T-cell (primary cell): Measurements from ENCODE around the gene RIMKLB. TPM values are rescaled to one million over a fixed set of nuclear protein-coding genes. Genes with fewer than 3 reads are reported as not detected.
A peak's percentile ranks its signal among the peaks of the same experiment; 100 is the strongest.

Experiments used
- ATAC-seq, 4 experiments: fragments of 200-7000 bp in 3 of 4; fragments of 150-1000 bp in 1 of 4; cut with Tn5 transposase; replicated peaks in 1 of 4; 1 replicate in 3 of 4; 2 replicates in 1 of 4; pipeline ENCODE4 v1.10.0; 2021; ENCODE audit warnings: moderate library complexity in 3 of 4, mild to moderate bottlenecking in 2 of 4, moderate number of reproducible peaks in 1 of 4
- CTCF ChIA-PET, 2 donors: fragments of 300-600 bp; sonication (Branson Sonifier 250); formaldehyde crosslinking; loops; one replicate each; lab custom pipeline; 2022; ENCODE audit warnings: antibody characterized with exemption in 2 of 2; lab: Charles Lee
- POLR2A ChIA-PET, 2 donors: fragments of 300-600 bp; sonication (Branson Sonifier 250); formaldehyde crosslinking; loops; one replicate each; lab custom pipeline; 2022; ENCODE audit warnings: antibody characterized with exemption in 2 of 2; lab: Charles Lee
- DNase-seq, 35 experiments: peaks; one replicate each; pipeline versions ENCODE4 v3.0.0 to v3.0.0-alpha.2; 2013 to 2023
- H3K27ac ChIP-seq: one replicate; pipeline ENCODE4 v1.5.1; 2013; ENCODE audit warnings: low read length
- H3K27me3 ChIP-seq, 2 experiments: replicated peaks in 1 of 2; 1 replicate in 1 of 2; 2 replicates in 1 of 2; pipeline versions ENCODE4 v1.6.1 to v1.7.0; 2013; ENCODE audit warnings: low read length in 1 of 2, mixed read lengths in 1 of 2; ENCODE audit not compliant: control insufficient read depth in 2 of 2, insufficient read depth in 2 of 2; ENCODE audit errors: extremely low read depth in 1 of 2
- H3K36me3 ChIP-seq, 2 donors: 1 replicate in 1 of 2; 2 replicates in 1 of 2; pipeline versions ENCODE4 v1.6.1 to v1.7.0; 2013; ENCODE audit warnings: low read length in 1 of 2; ENCODE audit not compliant: control insufficient read depth in 2 of 2, insufficient read depth in 1 of 2; ENCODE audit errors: extremely low read depth in 1 of 2
- H3K4me1 ChIP-seq, 2 experiments: 1 replicate in 1 of 2; 2 replicates in 1 of 2; pipeline versions ENCODE4 v1.6.1 to v1.7.0; 2013; ENCODE audit warnings: low read length in 2 of 2, mixed read lengths in 1 of 2; ENCODE audit not compliant: insufficient read depth in 2 of 2, control insufficient read depth in 1 of 2; ENCODE audit errors: extremely low read depth in 1 of 2
- H3K4me3 ChIP-seq, 2 donors: 1 replicate in 1 of 2; 2 replicates in 1 of 2; pipeline versions ENCODE4 v1.5.1 to v1.7.0; 2013; ENCODE audit warnings: mild to moderate bottlenecking in 2 of 2, low read length in 1 of 2, moderate library complexity in 1 of 2; ENCODE audit not compliant: control insufficient read depth in 1 of 2; ENCODE audit errors: extremely low read depth in 1 of 2
- H3K9me3 ChIP-seq: 2 replicates; pipeline ENCODE4 v1.7.0; 2013
- H3K27ac Mint-ChIP-seq, 2 donors: one replicate each; pipeline ENCODE4 v1.8.0; 2020 to 2021; ENCODE audit warnings: mild to moderate bottlenecking in 2 of 2, mixed read lengths in 2 of 2
- H3K27me3 Mint-ChIP-seq, 2 donors: one replicate each; pipeline ENCODE4 v1.8.0; 2021 to 2022; ENCODE audit warnings: mixed read lengths in 2 of 2
- H3K36me3 Mint-ChIP-seq: one replicate; pipeline ENCODE4 v1.8.0; 2021; ENCODE audit warnings: mixed read lengths
- H3K4me1 Mint-ChIP-seq, 3 donors: one replicate each; pipeline ENCODE4 v1.8.0; 2020 to 2022; ENCODE audit warnings: mixed read lengths in 3 of 3, mild to moderate bottlenecking in 1 of 3
- H3K4me3 Mint-ChIP-seq, 3 donors: one replicate each; pipeline ENCODE4 v1.8.0; 2020 to 2022; ENCODE audit warnings: mild to moderate bottlenecking in 3 of 3, mixed read lengths in 3 of 3, moderate library complexity in 3 of 3
- H3K9me3 Mint-ChIP-seq, 3 donors: one replicate each; pipeline ENCODE4 v1.8.0; 2020 to 2022; ENCODE audit warnings: mixed read lengths in 3 of 3
- WGBS: methylation state at CpG from one replicate; pipeline ENCODE4 v1.1.5; 2013; ENCODE audit warnings: missing lambda C conversion rate; ENCODE audit not compliant: insufficient coverage; 5-methylcytosine and 5-hydroxymethylcytosine counted together
- total RNA-seq, 35 experiments: library from RNA in 6 of 35; stranded (reverse) in 6 of 35; fragments of 120-200 nt in 1 of 35; gene quantifications; one replicate each; pipeline versions ENCODE4 v1.2.1 to v1.2.4 and lab custom pipeline; 2013 to 2026

RIMKLB gene
- total RNA-seq, 5 donors from 2014 or later (not counting 1 experiment from before 2014, with no cell fraction given): 14.3 to 28.0 (median 23.0) TPM

DNA sequence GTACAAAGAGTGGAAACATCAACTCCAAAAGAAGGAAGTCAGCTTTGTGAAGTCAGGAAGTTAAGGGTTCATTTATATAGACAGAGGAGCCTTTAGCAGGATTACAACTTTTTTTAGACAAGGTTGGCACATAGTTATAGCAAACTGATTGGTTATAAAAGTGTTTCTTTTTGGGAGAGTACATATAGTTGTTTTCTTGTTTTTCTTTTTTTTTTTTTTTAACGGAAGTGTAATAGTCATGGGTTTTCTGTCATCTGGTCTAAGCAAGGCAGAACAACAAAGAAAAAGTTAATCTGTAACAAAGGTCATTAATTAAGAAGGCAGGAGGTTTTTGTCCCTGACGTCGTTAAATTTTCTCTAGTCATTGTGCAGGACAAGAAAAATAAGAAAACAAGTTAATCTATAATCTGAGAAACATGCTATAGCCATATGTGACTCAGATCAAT is 22.2 kb upstream of the RIMKLB start:
- no peaks in the 10 kb centered on the region for H3K9me3 ChIP-seq
- Mint-ChIP-seq H3K9me3 (no peaks in the 10 kb centered on the region), H3K36me3 (no peaks in the 10 kb centered on the region), H3K4me1 (peaks cover 6 to 11% (median 10%) of the 10 kb centered on the region in 3 donors), H3K27me3 (peaks cover 0 to 5% of the 10 kb centered on the region in 2 donors), H3K27ac (peak overlapping the region in 1 of 2 donors; percentile 54), H3K4me3 (no peak overlapping the region)
- no peak overlapping the region for H3K4me3 ChIP-seq
- ATAC-seq (peak in 1 of 4 experiments; percentile 14), DNase-seq (no peak)
- no peaks in the 10 kb centered on the region for H3K27me3 ChIP-seq
- H3K27ac ChIP-seq: no peak overlapping the region
- H3K36me3 ChIP-seq: no peaks in the 10 kb centered on the region
- H3K4me1 ChIP-seq: no peaks in the 10 kb centered on the region
- POLR2A ChIA-PET: no interaction called here
- no CpG with 5 or more reads among the region's 3 CpGs for WGBS
- CTCF ChIA-PET: no interaction called here

GRCh38 chr12:8676651-8677050 is 21.1 kb upstream of the RIMKLB start:
- CTCF ChIA-PET: interaction anchor here (0.6 to 1.8 kb wide), 8 partner anchors 18 to 373 kb away, joined by 3 to 9 read pairs (median 4); no protein-coding TSS in a partner anchor
- WGBS: 100% methylated on average over 1 of the region's 4 CpGs
- Mint-ChIP-seq H3K36me3 (no peaks in the 10 kb centered on the region), H3K27me3 (peaks cover 0 to 6% of the 10 kb centered on the region in 2 donors), H3K27ac (no peak overlapping the region), H3K4me1 (peaks cover 6 to 11% (median 10%) of the 10 kb centered on the region in 3 donors), H3K4me3 (no peak overlapping the region), H3K9me3 (no peaks in the 10 kb centered on the region)
- Histone ChIP-seq H3K36me3 (no peaks in the 10 kb centered on the region), H3K27ac (no peak overlapping the region), H3K27me3 (peaks cover 0 to 7% of the 10 kb centered on the region in 2 experiments), H3K4me1 (no peaks in the 10 kb centered on the region), H3K9me3 (no peaks in the 10 kb centered on the region), H3K4me3 (no peak overlapping the region)
- DNase-seq (no peak), ATAC-seq (no peak)
- POLR2A ChIA-PET: no interaction called here

DNA sequence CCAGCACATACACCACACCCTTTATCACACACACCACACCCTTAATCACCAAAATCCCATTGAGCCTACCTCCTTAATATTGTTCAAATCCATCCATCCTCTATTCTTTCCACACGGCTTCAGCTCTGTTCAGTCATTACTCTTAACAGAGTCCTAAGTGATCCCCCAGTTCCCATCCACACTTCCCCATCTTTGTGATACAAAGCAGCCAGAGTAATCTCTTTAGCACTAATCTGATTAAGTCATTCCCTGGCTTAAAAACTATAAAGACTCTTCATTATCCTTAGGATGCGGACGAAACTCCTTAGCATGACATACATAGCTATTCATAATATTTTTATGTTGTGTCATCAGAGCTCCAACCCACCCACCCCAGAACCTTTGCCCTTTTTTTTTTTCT is 20.4 kb upstream of the RIMKLB start:
- Mint-ChIP-seq H3K27ac (no peak overlapping the region), H3K4me1 (peaks cover 10 to 17% (median 11%) of the 10 kb centered on the region in 3 donors), H3K4me3 (no peak overlapping the region), H3K27me3 (peaks cover 0 to 5% of the 10 kb centered on the region in 2 donors), H3K9me3 (no peaks in the 10 kb centered on the region), H3K36me3 (no peaks in the 10 kb centered on the region)
- ChIA-PET POLR2A (no interaction called here), CTCF (interaction anchor here (1.2 to 1.8 kb wide), 5 partner anchors 20 to 372 kb away, joined by 3 to 9 read pairs (median 5); no protein-coding TSS in a partner anchor)
- Histone ChIP-seq H3K4me1 (peaks cover 0 to 2% of the 10 kb centered on the region in 2 experiments), H3K4me3 (no peak overlapping the region), H3K27me3 (peaks cover 0 to 9% of the 10 kb centered on the region in 2 experiments), H3K9me3 (no peaks in the 10 kb centered on the region), H3K36me3 (no peaks in the 10 kb centered on the region), H3K27ac (no peak overlapping the region)
- 100% methylated on average over 1 of the region's 3 CpGs for WGBS
- DNase-seq (no peak), ATAC-seq (no peak)

- CTCF ChIA-PET: interaction anchor here (0.6 to 1.7 kb wide), 6 partner anchors 10 to 371 kb away, joined by 3 to 5 read pairs (median 4); no protein-coding TSS in a partner anchor
- Mint-ChIP-seq H3K27ac (no peak overlapping the region), H3K27me3 (peaks cover 0 to 5% of the 10 kb centered on the region in 2 donors), H3K9me3 (no peaks in the 10 kb centered on the region), H3K36me3 (no peaks in the 10 kb centered on the region), H3K4me1 (peaks cover 10 to 17% (median 11%) of the 10 kb centered on the region in 3 donors), H3K4me3 (no peak overlapping the region)
- no peaks in the 10 kb centered on the region for H3K36me3 ChIP-seq
- H3K4me1 ChIP-seq: peaks cover 0 to 2% of the 10 kb centered on the region in 2 experiments
- H3K27ac ChIP-seq: no peak overlapping the region
- no peak for DNase-seq
- no peaks in the 10 kb centered on the region for H3K9me3 ChIP-seq
- peaks cover 0 to 9% of the 10 kb centered on the region in 2 experiments for H3K27me3 ChIP-seq
- POLR2A ChIA-PET: interaction anchor here in 1 of 2 donors (0.7 kb wide), 1 partner anchor 182 kb away, joined by 4 read pairs; no protein-coding TSS in a partner anchor
- H3K4me3 ChIP-seq: no peak overlapping the region
- ATAC-seq: no peak
- WGBS: 80% methylated on average over 2 of the region's 3 CpGs
Measured at GRCh38 chr12:8678661-8679111, 19.1 kb upstream of the RIMKLB start.

GRCh38 chr12:8680533-8680932 is 17.3 kb upstream of the RIMKLB start:
- H3K9me3 Mint-ChIP-seq: no peaks in the 10 kb centered on the region
- peaks cover 0 to 2% of the 10 kb centered on the region in 2 experiments for H3K4me1 ChIP-seq
- ATAC-seq (no peak), DNase-seq (no peak)
- no peak overlapping the region for H3K4me3 ChIP-seq
- peaks cover 0 to 5% of the 10 kb centered on the region in 2 donors for H3K27me3 Mint-ChIP-seq
- H3K36me3 ChIP-seq: no peaks in the 10 kb centered on the region
- ChIA-PET POLR2A (no interaction called here), CTCF (interaction anchor here in 1 of 2 donors (1.2 to 1.9 kb wide), 3 partner anchors 180 to 370 kb away, joined by 6 to 10 read pairs (median 7); no protein-coding TSS in a partner anchor)
- H3K27ac Mint-ChIP-seq: no peak overlapping the region
- WGBS: 94% methylated on average over 3 of the region's 9 CpGs
- H3K36me3 Mint-ChIP-seq: no peaks in the 10 kb centered on the region
- H3K4me1 Mint-ChIP-seq: peaks cover 5 to 15% (median 6%) of the 10 kb centered on the region in 3 donors
- no peaks in the 10 kb centered on the region for H3K9me3 ChIP-seq
- H3K4me3 Mint-ChIP-seq: no peak overlapping the region
- H3K27ac ChIP-seq: no peak overlapping the region
- H3K27me3 ChIP-seq: peaks cover 0 to 9% of the 10 kb centered on the region in 2 experiments

GRCh38 chr12:8681129-8681884 is 16.5 kb upstream of the RIMKLB start:
- no peak for ATAC-seq
- Mint-ChIP-seq H3K27me3 (peaks cover 0 to 5% of the 10 kb centered on the region in 2 donors), H3K4me1 (peaks cover 0 to 10% (median 4%) of the 10 kb centered on the region in 3 donors), H3K4me3 (no peak overlapping the region), H3K36me3 (no peaks in the 10 kb centered on the region), H3K9me3 (no peaks in the 10 kb centered on the region), H3K27ac (no peak overlapping the region)
- DNase-seq: no peak
- no peaks in the 10 kb centered on the region for H3K9me3 ChIP-seq
- peaks cover 0 to 9% of the 10 kb centered on the region in 2 experiments for H3K27me3 ChIP-seq
- H3K4me1 ChIP-seq: peaks cover 0 to 2% of the 10 kb centered on the region in 2 experiments
- ChIA-PET POLR2A (no interaction called here), CTCF (interaction anchor here (0.6 to 1.9 kb wide), 10 partner anchors 11 to 369 kb away, joined by 3 to 10 read pairs (median 6); no protein-coding TSS in a partner anchor)
- no peak overlapping the region for H3K27ac ChIP-seq
- 86% methylated on average over 5 of the region's 11 CpGs for WGBS
- no peak overlapping the region for H3K4me3 ChIP-seq
- H3K36me3 ChIP-seq: no peaks in the 10 kb centered on the region
